Adrenal gland (tissue), 12 donors: Measurements from ENCODE around the gene GET3. TPM values are rescaled to one million over a fixed set of nuclear protein-coding genes. Genes with fewer than 3 reads are reported as not detected.

Experiments
- DNase-seq, 7 donors: peaks; one replicate each; pipeline ENCODE4 v3.0.0-alpha.2; 2019 to 2020
- H3K27ac ChIP-seq, 5 donors: fragments of 200-600 bp; sonication (generic) in 4 of 5; 1 replicate in 3 of 5; 2 replicates in 2 of 5; pipeline versions ENCODE4 v1.5.1 to v1.8.0; 2016 to 2020; ENCODE audit warnings: mild to moderate bottlenecking in 1 of 5
- H3K27me3 ChIP-seq: fragments of 200-600 bp; 2 replicates; pipeline ENCODE4 v1.8.0; 2021
- H3K36me3 ChIP-seq, 2 donors: fragments of 200-600 bp; replicated peaks in 1 of 2; 1 replicate in 1 of 2; 2 replicates in 1 of 2; pipeline versions ENCODE4 v1.5.1 to v1.8.0; 2018 to 2022
- H3K4me1 ChIP-seq, 2 donors: fragments of 200-600 bp; replicated peaks in 1 of 2; 1 replicate in 1 of 2; 2 replicates in 1 of 2; pipeline versions ENCODE4 v1.5.1 to v1.8.0; 2018 to 2021
- H3K4me3 ChIP-seq, 4 donors: fragments of 200-600 bp; sonication (generic) in 3 of 4; one replicate each; pipeline ENCODE4 v1.5.1; 2016 to 2018
- H3K9me3 ChIP-seq, 3 donors: fragments of 200-600 bp; sonication (generic) in 1 of 3; replicated peaks in 1 of 3; 1 replicate in 2 of 3; 2 replicates in 1 of 3; pipeline versions ENCODE4 v1.5.1 to v1.8.0; 2016 to 2021
- POLR2A ChIP-seq, 2 donors: fragments of 450-650 bp; IDR thresholded peaks; one replicate each; pipeline ENCODE4 v1.6.1; 2017; ENCODE audit warnings: antibody characterized with exemption in 2 of 2, mild to moderate bottlenecking in 2 of 2, moderate library complexity in 1 of 2
- WGBS, 4 donors: extraction: QIAGEN DNeasy Blood & Tissue Kit in 2 of 4; methylation state at CpG; one replicate each; pipeline versions ENCODE4 v1.1.5 to v1.1.7; 2013 to 2017; 5-methylcytosine and 5-hydroxymethylcytosine counted together
- intact Hi-C, 2 donors: fragments of 100-400 bp; cut with DNase I; formaldehyde crosslinking; loops; one replicate each; pipeline versions ENCODE4 v1.14.1 to v1.15.0; 2022 to 2023
- polyA plus RNA-seq, 3 donors: library from polyadenylated mRNA; stranded (reverse); fragments of 200-250 nt in 2 of 3; fragments of 350-450 nt in 1 of 3; fragmentation: Illumina TruSeq in 1 of 3; extraction: RNeasy Lipid Tissue Mini Kit (QIAGEN cat#74804) in 1 of 3; gene quantifications; one replicate each; pipeline ENCODE4 v1.2.3, GENCODE V29; 2013 to 2014
- total RNA-seq, 9 donors: library from RNA; depleted of rRNA in 4 of 9; stranded (reverse); fragments of >200 nt in 4 of 9; fragments of 120-200 nt in 1 of 9; fragmentation: NEBNext Ultra II Directional in 1 of 9; extraction: Animal tissue kit (Norgen Biotek cat#: 25700) in 1 of 9; gene quantifications; one replicate each; pipeline versions ENCODE4 v1.1.0 to v1.2.4, GENCODE V29; 2013 to 2023
- TF ChIP-seq, protein P1 (sequence below), 6 experiments: fragments of 450-650 bp in 4 of 6; fragments of 200-600 bp in 2 of 6; sonication (generic) in 1 of 6; IDR thresholded peaks; 1 replicate in 5 of 6; 2 replicates in 1 of 6; pipeline versions ENCODE4 v1.5.1 to v1.8.0; 2016 to 2021; ENCODE audit warnings: antibody characterized with exemption in 6 of 6, mild to moderate bottlenecking in 2 of 6, moderate library complexity in 1 of 6
- donor health status: healthy with polysubstance abuse.
- donor health status: Bipolar disorder and iron deficiency.
- donor health status: DM: yes; HTN: yes; CAD: no.
- donor health status: DM: no; HTN: no; CAD: no.
- donor health status: DM: no; HTN: no; CAD: no.
- donor health status: DM: yes; HTN: yes; CAD: no.

The GET3 gene
- total and polyA plus RNA-seq, 12 donors = 50.3 to 97.7 (median 81.8) TPM

DNA sequence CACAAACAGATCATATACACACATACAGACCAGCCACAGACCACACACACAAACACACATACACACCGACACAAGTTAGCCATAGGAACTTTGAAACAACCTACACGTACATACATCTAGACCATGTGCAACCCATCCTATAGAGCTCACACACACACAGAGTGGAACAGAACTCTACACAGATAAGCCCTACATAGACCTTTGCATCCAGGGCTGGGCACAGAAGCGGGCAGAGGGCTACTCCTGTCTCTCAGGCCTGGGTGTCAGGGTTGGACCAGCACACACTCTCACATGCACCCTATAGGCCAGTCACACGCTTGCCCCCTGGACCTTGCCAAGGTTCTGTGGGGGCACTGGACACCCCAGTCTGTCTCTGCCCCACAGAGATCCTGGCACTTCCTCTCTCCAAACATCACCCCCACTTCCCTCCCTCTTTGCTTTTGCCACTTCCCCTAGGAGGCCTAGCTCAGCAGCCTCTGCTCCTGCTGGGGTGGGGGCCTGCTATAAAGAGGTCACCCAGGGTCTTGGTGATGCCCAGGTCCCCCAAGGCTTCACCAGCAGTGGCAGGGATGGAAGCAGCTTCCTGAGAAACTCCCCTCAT is 48.2 kb downstream of the GET3 start:
- peak in 1 of 7 donors; percentile 55 for DNase-seq
- Histone ChIP-seq H3K36me3 (no peaks in the 10 kb centered on the region), H3K27me3 (no peaks in the 10 kb centered on the region), H3K4me3 (no peak overlapping the region), H3K27ac (peak overlapping the region; percentile 69 to 99 (median 97)), H3K4me1 (peaks cover 37 to 63% of the 10 kb centered on the region in 2 donors), H3K9me3 (no peaks in the 10 kb centered on the region)
- WGBS, 4 donors = 58 to 74% (median 63%) methylated on average over 3 to 4 of the region's 4 CpGs
- intact Hi-C loops = no loop called here
- no peak for TF ChIP-seq POLR2A (IDR thresholded peaks at IDR 0.05)
- TF ChIP-seq, protein P1, sequence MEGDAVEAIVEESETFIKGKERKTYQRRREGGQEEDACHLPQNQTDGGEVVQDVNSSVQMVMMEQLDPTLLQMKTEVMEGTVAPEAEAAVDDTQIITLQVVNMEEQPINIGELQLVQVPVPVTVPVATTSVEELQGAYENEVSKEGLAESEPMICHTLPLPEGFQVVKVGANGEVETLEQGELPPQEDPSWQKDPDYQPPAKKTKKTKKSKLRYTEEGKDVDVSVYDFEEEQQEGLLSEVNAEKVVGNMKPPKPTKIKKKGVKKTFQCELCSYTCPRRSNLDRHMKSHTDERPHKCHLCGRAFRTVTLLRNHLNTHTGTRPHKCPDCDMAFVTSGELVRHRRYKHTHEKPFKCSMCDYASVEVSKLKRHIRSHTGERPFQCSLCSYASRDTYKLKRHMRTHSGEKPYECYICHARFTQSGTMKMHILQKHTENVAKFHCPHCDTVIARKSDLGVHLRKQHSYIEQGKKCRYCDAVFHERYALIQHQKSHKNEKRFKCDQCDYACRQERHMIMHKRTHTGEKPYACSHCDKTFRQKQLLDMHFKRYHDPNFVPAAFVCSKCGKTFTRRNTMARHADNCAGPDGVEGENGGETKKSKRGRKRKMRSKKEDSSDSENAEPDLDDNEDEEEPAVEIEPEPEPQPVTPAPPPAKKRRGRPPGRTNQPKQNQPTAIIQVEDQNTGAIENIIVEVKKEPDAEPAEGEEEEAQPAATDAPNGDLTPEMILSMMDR (IDR thresholded peaks at IDR 0.05) = no peak

DNA sequence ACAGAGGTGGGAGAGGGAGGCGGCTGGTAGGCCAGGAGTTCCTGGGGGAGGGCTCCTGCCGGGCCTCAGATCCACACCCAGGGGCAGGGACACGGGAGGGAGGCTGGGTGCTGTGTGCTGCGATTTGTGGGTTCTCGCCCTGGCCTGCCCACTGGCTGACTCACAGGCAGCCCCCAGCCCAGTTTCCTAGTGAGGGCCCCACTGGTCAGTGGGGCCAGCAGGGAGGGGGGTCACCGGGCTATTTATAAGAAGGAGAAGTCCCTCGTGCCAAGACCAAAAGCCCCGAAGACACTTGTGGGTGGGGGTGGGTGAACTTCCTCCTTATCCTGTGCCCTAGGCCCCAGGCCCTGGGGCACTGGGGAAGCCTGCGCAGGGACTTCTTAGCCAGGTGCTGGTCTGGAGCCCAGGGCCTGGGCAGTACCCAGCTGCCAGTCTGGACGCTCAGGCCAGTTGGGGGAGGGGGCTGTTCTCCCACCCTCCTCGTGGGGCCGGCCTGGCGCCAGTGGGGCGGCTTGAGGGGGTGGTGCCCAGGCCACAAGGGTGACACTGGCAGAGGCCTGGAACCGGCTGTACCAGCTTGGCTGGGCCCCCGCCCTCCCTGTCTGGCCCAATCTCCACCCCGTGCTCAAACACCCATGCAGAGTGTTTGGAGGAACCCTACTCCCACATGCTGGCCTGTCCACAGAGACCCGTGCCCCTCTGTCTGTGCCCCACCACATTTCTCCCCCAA is 49.0 kb downstream of the GET3 start:
- no peaks in the 10 kb centered on the region for H3K9me3 ChIP-seq
- WGBS, 4 donors = 58 to 76% (median 63%) methylated on average over 4 to 18 of the region's 18 CpGs
- no peak for TF ChIP-seq POLR2A (IDR thresholded peaks at IDR 0.05)
- TF ChIP-seq, protein P1 (IDR thresholded peaks at IDR 0.05) = no peak
- H3K4me3 ChIP-seq = no peak overlapping the region
- peaks cover 42 to 68% of the 10 kb centered on the region in 2 donors for H3K4me1 ChIP-seq
- H3K27me3 ChIP-seq = no peaks in the 10 kb centered on the region
- H3K27ac ChIP-seq = peak overlapping the region; percentile 69 to 99 (median 97)
- intact Hi-C loops = no loop called here
- H3K36me3 ChIP-seq = no peaks in the 10 kb centered on the region
- peak; percentile 55 to 83 (median 70) for DNase-seq

DNA sequence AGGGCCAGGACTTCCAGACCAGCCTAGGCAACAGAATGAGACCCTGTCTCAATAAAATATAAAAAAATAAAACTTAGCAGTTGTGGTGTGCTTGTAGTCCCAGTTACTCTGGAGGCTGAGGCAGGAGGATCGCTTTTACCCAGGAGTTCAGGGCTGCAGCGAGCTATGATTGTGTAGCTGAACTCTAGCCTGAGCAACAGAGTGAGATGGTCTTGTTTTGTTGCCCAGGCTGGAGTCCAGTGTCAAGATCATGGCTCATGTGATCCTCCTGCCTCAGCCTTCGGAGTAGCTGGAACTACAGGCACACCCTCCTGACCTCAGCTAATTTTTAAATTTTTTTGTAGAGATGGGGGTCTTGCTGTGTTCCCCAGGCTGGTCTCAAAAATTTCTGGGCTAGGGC is 49.7 kb downstream of the GET3 start:
- Histone ChIP-seq H3K4me3 (no peak overlapping the region), H3K36me3 (no peaks in the 10 kb centered on the region), H3K27ac (peak overlapping the region; percentile 69 to 99 (median 97)), H3K4me1 (peaks cover 40 to 65% of the 10 kb centered on the region in 2 donors), H3K9me3 (no peaks in the 10 kb centered on the region), H3K27me3 (no peaks in the 10 kb centered on the region)
- intact Hi-C loops = no loop called here
- 69 to 87% (median 84%) methylated on average over 3 of the region's 3 CpGs for WGBS, 4 donors
- DNase-seq = peak in 1 of 7 donors; percentile 26
- no peak for TF ChIP-seq POLR2A (IDR thresholded peaks at IDR 0.05)
- TF ChIP-seq, protein P1 (IDR thresholded peaks at IDR 0.05) = no peak

DNA sequence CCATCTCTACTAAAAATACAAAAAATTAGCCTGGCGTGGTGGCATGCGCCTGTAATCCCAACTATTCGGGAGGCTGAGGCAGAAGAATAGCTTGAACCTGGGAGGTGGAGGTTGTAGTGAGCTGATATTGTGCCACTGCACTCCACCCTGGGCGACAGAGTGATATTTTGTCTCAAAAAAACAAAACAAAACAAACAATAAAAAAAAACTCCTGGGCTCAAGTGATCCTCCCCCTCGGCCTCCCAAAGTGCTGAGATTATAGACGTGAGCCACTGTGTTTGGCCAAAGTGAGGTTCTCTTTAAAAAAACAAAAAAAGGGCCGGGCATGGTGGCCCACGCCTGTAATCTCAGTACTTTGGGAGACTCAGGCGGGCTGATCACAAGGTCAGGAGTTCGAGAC is 50.2 kb downstream of the GET3 start:
- intact Hi-C loops = no loop called here
- H3K4me1 ChIP-seq = peaks cover 36 to 61% of the 10 kb centered on the region in 2 donors
- peak overlapping the region; percentile 95 to 99 (median 97) for H3K27ac ChIP-seq
- no peaks in the 10 kb centered on the region for H3K27me3 ChIP-seq
- no peaks in the 10 kb centered on the region for H3K36me3 ChIP-seq
- H3K4me3 ChIP-seq = no peak overlapping the region
- no peaks in the 10 kb centered on the region for H3K9me3 ChIP-seq
- WGBS, 4 donors = 72 to 84% (median 77%) methylated on average over 10 of the region's 10 CpGs
- peak in 2 of 7 donors; percentile 20 to 49 for DNase-seq
- TF ChIP-seq, protein P1 (IDR thresholded peaks at IDR 0.05) = no peak
- TF ChIP-seq POLR2A (IDR thresholded peaks at IDR 0.05) = no peak
